HG03135 (cell line): ENCODE data around the gene EPC1.
"Not testable (repeated sequence)": the region's sequence is repeated elsewhere in the genome, so short reads cannot be mapped to it uniquely, and the experiment has no call there.

Experiments used
- ATAC-seq: cut with Tn5 transposase; IDR thresholded peaks from one replicate; pipeline ENCODE4 v1.9.1; 2021; ENCODE audit warnings: mild to moderate bottlenecking, moderate library complexity; ENCODE audit not compliant: unreplicated experiment

EPC1 gene

DNA sequence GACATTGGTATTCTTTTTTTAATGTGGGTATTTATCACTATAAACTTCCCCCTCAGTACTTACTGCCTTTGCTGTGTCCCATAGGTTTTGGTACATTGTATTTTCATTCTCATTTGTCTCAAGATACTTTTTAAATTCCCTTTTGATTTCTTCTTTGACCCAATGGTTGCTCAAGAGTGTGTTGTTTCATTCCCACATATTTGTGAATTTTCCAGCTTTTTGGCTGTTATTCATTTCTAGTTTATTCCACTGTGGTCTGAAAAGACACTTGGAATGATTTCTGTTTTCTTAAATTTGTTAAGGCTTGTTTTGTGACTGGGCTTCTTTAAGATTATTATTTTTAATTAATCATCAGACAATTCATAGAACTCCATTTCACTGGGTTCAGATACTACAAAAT lies 105.0 kb downstream of the EPC1 start:
- ATAC-seq: no peak

DNA sequence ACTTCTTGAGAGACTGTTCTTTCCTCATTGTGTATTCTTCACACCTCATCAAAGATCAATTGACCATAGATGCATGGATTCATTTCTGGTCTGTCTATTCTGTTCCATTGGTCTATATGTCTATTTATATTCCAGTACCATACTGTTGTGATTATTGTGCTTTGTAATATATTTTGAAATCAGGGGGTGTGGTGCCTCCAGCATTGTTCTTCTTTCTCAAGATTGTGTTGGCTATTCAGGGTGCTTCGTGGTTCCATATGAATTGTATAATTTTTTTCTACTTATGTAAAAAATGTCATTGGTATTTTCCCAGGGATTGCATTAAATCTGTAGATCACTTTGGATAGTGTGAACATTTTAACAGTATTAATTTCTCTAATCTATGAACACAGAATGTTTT lies 106.5 kb downstream of the EPC1 start:
- ATAC-seq: no peak

GRCh38 chr10:32239769-32240168 lies 107.2 kb downstream of the EPC1 start:
- ATAC-seq: no peak

DNA sequence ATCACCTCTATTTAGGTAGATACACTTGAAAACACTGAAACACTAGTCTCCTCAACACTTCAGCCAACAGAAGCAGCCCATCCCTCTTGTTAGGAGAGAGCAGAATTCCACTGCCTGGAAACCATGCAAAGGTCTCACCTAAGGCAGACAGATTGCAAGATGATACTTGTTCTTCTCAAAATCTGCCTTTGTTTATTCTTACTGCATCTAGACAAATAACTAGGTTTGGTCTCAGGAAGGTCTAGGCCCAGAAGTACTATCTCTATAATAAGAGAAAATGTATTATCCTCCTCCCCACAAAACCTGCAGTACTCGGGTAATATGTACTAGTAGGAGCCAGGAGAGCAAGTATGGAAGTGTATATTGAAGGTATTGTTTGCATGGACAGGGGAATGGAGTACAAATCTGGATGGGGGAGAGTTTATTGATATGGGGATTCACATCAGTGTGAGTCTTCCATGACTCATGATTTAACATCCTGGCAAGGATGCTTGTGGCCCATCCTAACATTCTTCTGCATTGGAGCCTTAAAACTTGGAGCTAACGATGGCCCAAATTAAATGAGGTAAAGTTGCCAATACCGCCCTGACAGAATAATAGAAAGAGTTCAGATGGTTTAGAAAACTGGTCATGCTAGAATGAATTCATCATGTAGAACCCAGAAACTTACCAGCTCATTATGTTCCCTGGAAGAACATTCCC lies 109.2 kb downstream of the EPC1 start:
- ATAC-seq: no peak

GRCh38 chr10:32234471-32234870 lies 112.5 kb downstream of the EPC1 start:
- ATAC-seq: no peak

DNA sequence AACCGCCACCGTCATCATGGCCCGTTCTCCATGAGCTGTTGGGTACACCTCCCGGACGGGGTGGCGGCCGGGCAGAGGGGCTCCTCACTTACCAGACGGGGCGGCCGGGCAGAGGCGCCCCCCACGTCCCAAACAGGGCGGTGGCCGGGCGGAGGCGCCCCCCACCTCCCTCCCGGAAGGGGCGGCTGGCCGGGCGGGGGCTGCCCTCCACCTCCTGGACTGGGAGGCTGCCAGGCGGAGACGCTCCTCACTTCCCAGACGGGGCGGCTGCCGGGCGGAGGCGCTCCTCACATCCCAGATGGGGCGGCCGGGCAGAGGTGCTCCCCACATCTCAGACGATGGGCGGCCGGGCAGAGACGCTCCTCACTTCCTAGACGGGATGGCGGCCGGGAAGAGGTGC lies 113.6 kb downstream of the EPC1 start:
- ATAC-seq: not testable (repeated sequence)

- ATAC-seq: no peak
Observed at GRCh38 chr10:32232378-32232777, 114.6 kb downstream of the EPC1 start.

GRCh38 chr10:32229788-32230187 lies 117.2 kb downstream of the EPC1 start:
- ATAC-seq: not testable (repeated sequence)

GRCh38 chr10:32229170-32229569 lies 117.8 kb downstream of the EPC1 start:
- no peak for ATAC-seq

- ATAC-seq: no peak
Observed at GRCh38 chr10:32227802-32228201, 119.2 kb downstream of the EPC1 start.

GRCh38 chr10:32226624-32227023 lies 120.3 kb downstream of the EPC1 start:
- no peak for ATAC-seq

- ATAC-seq: no peak
Observed at GRCh38 chr10:32225976-32226375, 121.0 kb downstream of the EPC1 start.

- not testable (repeated sequence) for ATAC-seq
Observed at GRCh38 chr10:32222376-32222775, 124.6 kb downstream of the EPC1 start.

GRCh38 chr10:32219156-32219555 lies 127.8 kb downstream of the EPC1 start:
- ATAC-seq: not testable (repeated sequence)

GRCh38 chr10:32218206-32219044 lies 128.5 kb downstream of the EPC1 start:
- not testable (repeated sequence) for ATAC-seq
